Measurements from ENCODE around the gene LHCGR.

The LHCGR gene

GRCh38 chr2:48711343-48711742 lies 44.2 kb downstream of the LHCGR start:
- POLR2A ChIA-PET, result no interaction called here
- Histone ChIP-seq H3K9me3 (ENCODE audit: control insufficient read depth, insufficient read depth, low read depth, low read length) (no peaks in the 10 kb centered on the region), H3K27ac (ENCODE audit: extremely low read depth, low read depth, low read length) (no peak overlapping the region), H3K4me1 (ENCODE audit: control insufficient read depth, insufficient read depth, low read length) (peaks cover 14% of the 10 kb centered on the region), H3K4me3 (ENCODE audit: low read depth, low read length) (no peak overlapping the region), H3K36me3 (ENCODE audit: control insufficient read depth in 2 of 2, insufficient read depth in 1 of 2, low read length in 2 of 2) (no peaks in the 10 kb centered on the region)
- no peak for TF ChIP-seq ZNF585B (tag by site-specific recombination; IDR thresholded peaks at IDR 0.05)
- TF ChIP-seq, protein P1, sequence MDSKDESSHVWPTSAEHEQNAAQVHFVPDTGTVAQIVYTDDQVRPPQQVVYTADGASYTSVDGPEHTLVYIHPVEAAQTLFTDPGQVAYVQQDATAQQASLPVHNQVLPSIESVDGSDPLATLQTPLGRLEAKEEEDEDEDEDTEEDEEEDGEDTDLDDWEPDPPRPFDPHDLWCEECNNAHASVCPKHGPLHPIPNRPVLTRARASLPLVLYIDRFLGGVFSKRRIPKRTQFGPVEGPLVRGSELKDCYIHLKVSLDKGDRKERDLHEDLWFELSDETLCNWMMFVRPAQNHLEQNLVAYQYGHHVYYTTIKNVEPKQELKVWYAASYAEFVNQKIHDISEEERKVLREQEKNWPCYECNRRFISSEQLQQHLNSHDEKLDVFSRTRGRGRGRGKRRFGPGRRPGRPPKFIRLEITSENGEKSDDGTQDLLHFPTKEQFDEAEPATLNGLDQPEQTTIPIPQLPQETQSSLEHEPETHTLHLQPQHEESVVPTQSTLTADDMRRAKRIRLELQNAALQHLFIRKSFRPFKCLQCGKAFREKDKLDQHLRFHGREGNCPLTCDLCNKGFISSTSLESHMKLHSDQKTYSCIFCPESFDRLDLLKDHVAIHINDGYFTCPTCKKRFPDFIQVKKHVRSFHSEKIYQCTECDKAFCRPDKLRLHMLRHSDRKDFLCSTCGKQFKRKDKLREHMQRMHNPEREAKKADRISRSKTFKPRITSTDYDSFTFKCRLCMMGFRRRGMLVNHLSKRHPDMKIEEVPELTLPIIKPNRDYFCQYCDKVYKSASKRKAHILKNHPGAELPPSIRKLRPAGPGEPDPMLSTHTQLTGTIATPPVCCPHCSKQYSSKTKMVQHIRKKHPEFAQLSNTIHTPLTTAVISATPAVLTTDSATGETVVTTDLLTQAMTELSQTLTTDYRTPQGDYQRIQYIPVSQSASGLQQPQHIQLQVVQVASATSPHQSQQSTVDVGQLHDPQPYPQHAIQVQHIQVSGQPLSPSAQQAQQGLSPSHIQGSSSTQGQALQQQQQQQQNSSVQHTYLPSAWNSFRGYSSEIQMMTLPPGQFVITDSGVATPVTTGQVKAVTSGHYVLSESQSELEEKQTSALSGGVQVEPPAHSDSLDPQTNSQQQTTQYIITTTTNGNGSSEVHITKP (tag by site-specific recombination; IDR thresholded peaks at IDR 0.05), result no peak
- no peak for TF ChIP-seq ZNF777 (tag by site-specific recombination; IDR thresholded peaks at IDR 0.05; ENCODE audit: borderline replicate concordance)
- no peak for TF ChIP-seq ZNF23 (tag by site-specific recombination; IDR thresholded peaks at IDR 0.05; ENCODE audit: borderline replicate concordance)
- TF ChIP-seq ZNF677 (tag by site-specific recombination; IDR thresholded peaks at IDR 0.05), result no peak
- TF ChIP-seq ZNF776 (tag by site-specific recombination; IDR thresholded peaks at IDR 0.05; ENCODE audit: borderline replicate concordance), result no peak
- TF ChIP-seq, protein P2, sequence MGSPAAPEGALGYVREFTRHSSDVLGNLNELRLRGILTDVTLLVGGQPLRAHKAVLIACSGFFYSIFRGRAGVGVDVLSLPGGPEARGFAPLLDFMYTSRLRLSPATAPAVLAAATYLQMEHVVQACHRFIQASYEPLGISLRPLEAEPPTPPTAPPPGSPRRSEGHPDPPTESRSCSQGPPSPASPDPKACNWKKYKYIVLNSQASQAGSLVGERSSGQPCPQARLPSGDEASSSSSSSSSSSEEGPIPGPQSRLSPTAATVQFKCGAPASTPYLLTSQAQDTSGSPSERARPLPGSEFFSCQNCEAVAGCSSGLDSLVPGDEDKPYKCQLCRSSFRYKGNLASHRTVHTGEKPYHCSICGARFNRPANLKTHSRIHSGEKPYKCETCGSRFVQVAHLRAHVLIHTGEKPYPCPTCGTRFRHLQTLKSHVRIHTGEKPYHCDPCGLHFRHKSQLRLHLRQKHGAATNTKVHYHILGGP (tag by site-specific recombination; IDR thresholded peaks at IDR 0.05), result no peak
- no peak for TF ChIP-seq ZNF140 (tag by site-specific recombination; IDR thresholded peaks at IDR 0.05)
- no peak for TF ChIP-seq KLF1 (tag by site-specific recombination; IDR thresholded peaks at IDR 0.05)
- TF ChIP-seq, protein P3, sequence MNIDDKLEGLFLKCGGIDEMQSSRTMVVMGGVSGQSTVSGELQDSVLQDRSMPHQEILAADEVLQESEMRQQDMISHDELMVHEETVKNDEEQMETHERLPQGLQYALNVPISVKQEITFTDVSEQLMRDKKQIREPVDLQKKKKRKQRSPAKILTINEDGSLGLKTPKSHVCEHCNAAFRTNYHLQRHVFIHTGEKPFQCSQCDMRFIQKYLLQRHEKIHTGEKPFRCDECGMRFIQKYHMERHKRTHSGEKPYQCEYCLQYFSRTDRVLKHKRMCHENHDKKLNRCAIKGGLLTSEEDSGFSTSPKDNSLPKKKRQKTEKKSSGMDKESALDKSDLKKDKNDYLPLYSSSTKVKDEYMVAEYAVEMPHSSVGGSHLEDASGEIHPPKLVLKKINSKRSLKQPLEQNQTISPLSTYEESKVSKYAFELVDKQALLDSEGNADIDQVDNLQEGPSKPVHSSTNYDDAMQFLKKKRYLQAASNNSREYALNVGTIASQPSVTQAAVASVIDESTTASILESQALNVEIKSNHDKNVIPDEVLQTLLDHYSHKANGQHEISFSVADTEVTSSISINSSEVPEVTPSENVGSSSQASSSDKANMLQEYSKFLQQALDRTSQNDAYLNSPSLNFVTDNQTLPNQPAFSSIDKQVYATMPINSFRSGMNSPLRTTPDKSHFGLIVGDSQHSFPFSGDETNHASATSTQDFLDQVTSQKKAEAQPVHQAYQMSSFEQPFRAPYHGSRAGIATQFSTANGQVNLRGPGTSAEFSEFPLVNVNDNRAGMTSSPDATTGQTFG (tag by site-specific recombination; IDR thresholded peaks at IDR 0.05; ENCODE audit: borderline replicate concordance), result no peak
- no peak for TF ChIP-seq TCF7L2 (IDR thresholded peaks at IDR 0.05; ENCODE audit: borderline replicate concordance, low read depth, low read length)
- no peak for TF ChIP-seq OSR2 (tag by site-specific recombination; IDR thresholded peaks at IDR 0.05)
- no peak for TF ChIP-seq ZNF629 (tag by site-specific recombination; IDR thresholded peaks at IDR 0.05)
- no peak for TF ChIP-seq ZNF404 (tag by site-specific recombination; IDR thresholded peaks at IDR 0.05)
- TF ChIP-seq IKZF3 (tag by site-specific recombination; IDR thresholded peaks at IDR 0.05), result no peak
- TF ChIP-seq, protein P4, sequence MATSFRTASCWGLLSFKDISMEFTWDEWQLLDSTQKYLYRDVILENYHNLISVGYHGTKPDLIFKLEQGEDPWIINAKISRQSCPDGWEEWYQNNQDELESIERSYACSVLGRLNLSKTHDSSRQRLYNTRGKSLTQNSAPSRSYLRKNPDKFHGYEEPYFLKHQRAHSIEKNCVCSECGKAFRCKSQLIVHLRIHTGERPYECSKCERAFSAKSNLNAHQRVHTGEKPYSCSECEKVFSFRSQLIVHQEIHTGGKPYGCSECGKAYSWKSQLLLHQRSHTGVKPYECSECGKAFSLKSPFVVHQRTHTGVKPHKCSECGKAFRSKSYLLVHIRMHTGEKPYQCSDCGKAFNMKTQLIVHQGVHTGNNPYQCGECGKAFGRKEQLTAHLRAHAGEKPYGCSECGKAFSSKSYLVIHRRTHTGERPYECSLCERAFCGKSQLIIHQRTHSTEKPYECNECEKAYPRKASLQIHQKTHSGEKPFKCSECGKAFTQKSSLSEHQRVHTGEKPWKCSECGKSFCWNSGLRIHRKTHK (tag by site-specific recombination; IDR thresholded peaks at IDR 0.05), result no peak
- TF ChIP-seq ZNF747 (tag by site-specific recombination; IDR thresholded peaks at IDR 0.05), result no peak
- CTCF ChIA-PET, result no interaction called here

All from HEK293 (cell line).